ENCODE measurements around the gene PPRC1. TPM values are rescaled to one million over a fixed set of nuclear protein-coding genes. Genes with fewer than 3 reads are reported as not detected.

Gene PPRC1
- total RNA-seq, 1 experiment from 2014 or later: 79.4 TPM

DNA sequence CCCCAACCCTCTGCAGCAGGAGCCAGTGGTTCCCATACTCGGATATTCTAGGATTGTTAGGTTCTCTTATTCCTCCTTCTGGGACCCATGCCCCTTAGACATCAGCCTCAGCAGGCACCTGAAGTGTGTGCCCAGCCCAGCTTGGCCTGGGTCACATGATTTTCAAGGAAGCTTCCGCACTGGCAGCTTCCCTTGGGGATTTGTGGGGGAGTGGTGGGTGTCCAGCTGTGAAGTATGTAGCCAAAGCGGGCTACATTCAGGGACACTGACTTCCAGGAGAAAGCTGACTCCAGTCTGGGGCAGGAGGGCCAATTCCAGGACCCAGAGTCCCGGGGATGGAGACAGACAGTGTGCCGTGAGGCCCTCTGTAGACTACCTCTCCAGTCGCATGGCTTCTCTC is 14.0 kb upstream of the PPRC1 start:
- Mint-ChIP-seq H3K36me3 (no peaks in the 10 kb centered on the region), H3K27ac (peak overlapping the region; percentile 96), H3K4me1 (peaks cover 68% of the 10 kb centered on the region), H3K4me3 (peak overlapping the region; percentile 83), H3K9me3 (no peaks in the 10 kb centered on the region), H3K27me3 (ENCODE audit: low read depth) (no peaks in the 10 kb centered on the region)
- ChIA-PET POLR2A (interaction anchor here (0.5 kb wide), 1 partner anchor 10 kb away, joined by 3 read pairs; no protein-coding TSS in a partner anchor), CTCF (interaction anchor here (0.7 to 1.7 kb wide), 8 partner anchors 14 to 313 kb away, joined by 3 to 13 read pairs (median 5); partner anchors contain the start of genes CUEDC2, NOLC1 and PPRC1)
- DNase-seq (ENCODE audit: low spot score) (no peak), ATAC-seq (no peak)
- TF ChIP-seq, protein P1, sequence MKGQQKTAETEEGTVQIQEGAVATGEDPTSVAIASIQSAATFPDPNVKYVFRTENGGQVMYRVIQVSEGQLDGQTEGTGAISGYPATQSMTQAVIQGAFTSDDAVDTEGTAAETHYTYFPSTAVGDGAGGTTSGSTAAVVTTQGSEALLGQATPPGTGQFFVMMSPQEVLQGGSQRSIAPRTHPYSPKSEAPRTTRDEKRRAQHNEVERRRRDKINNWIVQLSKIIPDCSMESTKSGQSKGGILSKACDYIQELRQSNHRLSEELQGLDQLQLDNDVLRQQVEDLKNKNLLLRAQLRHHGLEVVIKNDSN (CRISPR knock-in tag; IDR thresholded peaks at IDR 0.05): peak; percentile 74; the same call in 1 of the 2 replicates
- TF ChIP-seq, protein P2, sequence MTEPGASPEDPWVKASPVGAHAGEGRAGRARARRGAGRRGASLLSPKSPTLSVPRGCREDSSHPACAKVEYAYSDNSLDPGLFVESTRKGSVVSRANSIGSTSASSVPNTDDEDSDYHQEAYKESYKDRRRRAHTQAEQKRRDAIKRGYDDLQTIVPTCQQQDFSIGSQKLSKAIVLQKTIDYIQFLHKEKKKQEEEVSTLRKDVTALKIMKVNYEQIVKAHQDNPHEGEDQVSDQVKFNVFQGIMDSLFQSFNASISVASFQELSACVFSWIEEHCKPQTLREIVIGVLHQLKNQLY (CRISPR knock-in tag; IDR thresholded peaks at IDR 0.05): no peak
- peak; percentile 81 for TF ChIP-seq USF2 (CRISPR knock-in tag; IDR thresholded peaks at IDR 0.05)

DNA sequence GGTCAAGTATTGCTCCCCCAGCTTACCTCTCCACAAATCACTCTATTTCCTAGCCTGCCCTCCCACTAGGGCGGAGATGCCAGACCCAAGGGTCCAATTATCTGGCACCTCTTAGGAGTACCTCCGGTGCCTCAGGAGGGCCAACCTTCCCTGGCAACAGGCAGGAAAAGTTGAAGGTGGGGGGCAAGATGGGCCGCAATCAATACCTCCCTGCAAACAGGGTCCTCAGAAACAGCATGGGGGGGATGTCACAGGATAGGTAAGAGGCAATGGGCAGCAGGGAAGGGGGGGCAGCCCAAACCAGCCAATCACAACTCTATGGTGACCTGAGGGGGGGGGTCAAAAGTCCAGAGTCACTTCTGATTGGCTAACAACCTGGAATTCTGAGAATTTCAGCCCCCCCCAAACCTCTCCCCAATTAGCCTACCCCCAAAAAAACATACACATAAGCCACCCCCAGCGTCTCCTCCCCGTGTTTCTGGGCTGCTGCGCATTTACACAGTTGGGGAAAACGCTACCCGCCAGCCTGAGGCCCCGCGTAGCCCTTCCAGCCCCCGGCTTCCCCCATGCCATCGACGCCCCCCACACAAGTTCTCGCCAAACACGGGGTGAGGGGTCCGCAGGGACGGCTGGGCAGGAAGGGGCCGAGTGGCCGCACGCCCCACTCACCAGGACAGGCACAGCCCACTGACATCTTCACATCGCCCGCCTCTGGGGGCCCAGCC is 13.3 kb upstream of the PPRC1 start:
- ChIA-PET CTCF (interaction anchor here (0.7 to 1.7 kb wide), 9 partner anchors 13 to 312 kb away, joined by 3 to 13 read pairs (median 5); partner anchors contain the start of genes CUEDC2, KCNIP2, NOLC1 and PPRC1), POLR2A (no interaction called here)
- peak overlapping the region; percentile 83 for H3K4me3 Mint-ChIP-seq
- no peaks in the 10 kb centered on the region for H3K27me3 Mint-ChIP-seq (ENCODE audit: low read depth)
- peak overlapping the region; percentile 96 for H3K27ac Mint-ChIP-seq
- no peaks in the 10 kb centered on the region for H3K9me3 Mint-ChIP-seq
- 0 out of 2 replicates have a peak, but pooled peaks have one; percentile 0 for ATAC-seq
- peaks cover 67% of the 10 kb centered on the region for H3K4me1 Mint-ChIP-seq
- TF ChIP-seq, protein P3, sequence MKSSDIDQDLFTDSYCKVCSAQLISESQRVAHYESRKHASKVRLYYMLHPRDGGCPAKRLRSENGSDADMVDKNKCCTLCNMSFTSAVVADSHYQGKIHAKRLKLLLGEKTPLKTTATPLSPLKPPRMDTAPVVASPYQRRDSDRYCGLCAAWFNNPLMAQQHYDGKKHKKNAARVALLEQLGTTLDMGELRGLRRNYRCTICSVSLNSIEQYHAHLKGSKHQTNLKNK (CRISPR knock-in tag; IDR thresholded peaks at IDR 0.05): no peak
- 0 out of 2 replicates have a peak, but pooled peaks have one; percentile 27 for TF ChIP-seq SP1 (CRISPR knock-in tag; conservative IDR thresholded peaks at IDR 0.05)
- no peak for TF ChIP-seq SOX15 (CRISPR knock-in tag; IDR thresholded peaks at IDR 0.05)
- TF ChIP-seq ZNF671 (CRISPR knock-in tag; IDR thresholded peaks at IDR 0.05): no peak
- TF ChIP-seq TEAD1 (CRISPR knock-in tag; IDR thresholded peaks at IDR 0.05): no peak
- TF ChIP-seq NFYB (CRISPR knock-in tag; conservative IDR thresholded peaks at IDR 0.05; ENCODE audit: low read depth): peak; percentile 78
- 0 out of 2 replicates have a peak, but pooled peaks have one; percentile 4 for TF ChIP-seq FOXK1 (CRISPR knock-in tag; IDR thresholded peaks at IDR 0.05)
- TF ChIP-seq FOXP1 (CRISPR knock-in tag; IDR thresholded peaks at IDR 0.05; ENCODE audit: borderline replicate concordance): peak; percentile 38; the same call in 1 of the 2 replicates
- no peak; the same call in 1 of the 2 replicates for TF ChIP-seq USF2 (CRISPR knock-in tag; IDR thresholded peaks at IDR 0.05)
- no peak for TF ChIP-seq ATF6 (CRISPR knock-in tag; IDR thresholded peaks at IDR 0.05)
- 0 out of 2 replicates have a peak, but pooled peaks have one; percentile 5 for TF ChIP-seq ZNF423 (CRISPR knock-in tag; IDR thresholded peaks at IDR 0.05)
- no peak for TF ChIP-seq ZBTB43 (CRISPR knock-in tag; IDR thresholded peaks at IDR 0.05)
- TF ChIP-seq, protein P4, sequence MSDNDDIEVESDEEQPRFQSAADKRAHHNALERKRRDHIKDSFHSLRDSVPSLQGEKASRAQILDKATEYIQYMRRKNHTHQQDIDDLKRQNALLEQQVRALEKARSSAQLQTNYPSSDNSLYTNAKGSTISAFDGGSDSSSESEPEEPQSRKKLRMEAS (CRISPR knock-in tag; IDR thresholded peaks at IDR 0.05): no peak
- peak; percentile 61 for DNase-seq (ENCODE audit: low spot score)
- no peaks in the 10 kb centered on the region for H3K36me3 Mint-ChIP-seq

Measured in WTC11 (cell line).